HG03060 (cell line): ENCODE measurements around the gene KLHL40.

ENCODE experiments used
- ATAC-seq: cut with Tn5 transposase; IDR thresholded peaks from one replicate; pipeline ENCODE4 v1.9.1; 2021; ENCODE audit warnings: low read depth, moderate number of reproducible peaks; ENCODE audit not compliant: unreplicated experiment

Gene KLHL40

DNA sequence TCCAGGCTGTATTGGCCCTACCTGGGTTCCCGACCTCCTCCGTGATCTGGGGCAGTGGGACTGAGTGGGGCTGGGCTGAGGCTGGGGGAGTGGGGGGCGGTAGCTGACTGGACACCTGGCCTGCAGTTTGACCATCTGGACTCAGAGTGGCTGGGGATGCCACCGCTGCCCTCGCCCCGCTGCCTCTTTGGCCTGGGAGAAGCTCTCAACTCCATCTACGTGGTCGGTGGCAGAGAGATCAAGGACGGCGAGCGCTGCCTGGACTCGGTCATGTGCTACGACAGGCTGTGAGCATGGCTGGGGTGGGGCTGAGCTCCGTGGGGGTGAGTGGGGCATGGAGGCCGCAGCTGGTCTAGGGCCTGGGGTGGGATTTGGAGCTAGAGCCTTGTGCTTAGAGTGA is 2.7 kb downstream of the KLHL40 start:
- no peak for ATAC-seq

DNA sequence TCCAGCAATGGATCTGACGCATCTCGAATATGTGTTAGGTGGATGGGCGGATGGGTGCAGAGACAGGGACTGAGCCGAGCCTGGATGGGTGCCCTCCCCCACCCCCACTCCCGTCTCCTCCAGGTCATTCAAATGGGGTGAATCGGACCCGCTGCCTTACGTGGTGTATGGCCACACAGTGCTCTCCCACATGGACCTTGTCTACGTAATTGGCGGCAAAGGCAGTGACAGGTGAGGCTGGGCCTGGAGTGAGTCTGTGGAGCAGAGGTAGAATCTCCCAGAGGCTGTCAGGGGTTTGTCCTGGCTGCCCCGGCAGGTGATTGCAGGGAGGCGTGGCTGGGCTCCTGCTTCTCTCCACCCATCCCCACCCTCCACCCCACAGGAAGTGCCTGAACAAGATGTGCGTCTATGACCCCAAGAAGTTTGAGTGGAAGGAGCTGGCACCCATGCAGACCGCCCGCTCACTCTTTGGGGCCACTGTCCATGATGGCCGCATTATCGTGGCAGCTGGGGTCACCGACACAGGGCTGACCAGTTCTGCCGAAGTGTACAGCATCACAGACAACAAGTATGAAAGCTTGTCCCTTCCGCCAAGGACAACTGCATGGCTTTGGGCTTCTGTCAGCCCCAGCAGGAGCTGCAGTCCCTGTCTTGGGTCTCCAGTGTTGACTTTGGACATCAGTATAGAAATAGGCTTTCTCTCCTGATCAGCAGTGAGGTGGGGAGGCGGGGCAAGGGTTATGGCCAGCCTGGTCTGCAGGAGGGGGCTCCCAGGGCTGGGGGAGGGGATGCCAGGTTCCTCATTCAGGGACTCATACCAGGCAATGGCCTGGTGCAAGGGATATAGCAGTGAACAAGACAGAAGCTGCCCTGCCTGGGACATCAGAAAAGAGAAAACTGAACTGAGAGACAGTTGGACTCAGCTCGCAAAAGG is 3.4 kb downstream of the KLHL40 start:
- no peak for ATAC-seq

- ATAC-seq, result no peak
Measured at GRCh38 chr3:42689421-42690014, 4.2 kb downstream of the KLHL40 start.

DNA sequence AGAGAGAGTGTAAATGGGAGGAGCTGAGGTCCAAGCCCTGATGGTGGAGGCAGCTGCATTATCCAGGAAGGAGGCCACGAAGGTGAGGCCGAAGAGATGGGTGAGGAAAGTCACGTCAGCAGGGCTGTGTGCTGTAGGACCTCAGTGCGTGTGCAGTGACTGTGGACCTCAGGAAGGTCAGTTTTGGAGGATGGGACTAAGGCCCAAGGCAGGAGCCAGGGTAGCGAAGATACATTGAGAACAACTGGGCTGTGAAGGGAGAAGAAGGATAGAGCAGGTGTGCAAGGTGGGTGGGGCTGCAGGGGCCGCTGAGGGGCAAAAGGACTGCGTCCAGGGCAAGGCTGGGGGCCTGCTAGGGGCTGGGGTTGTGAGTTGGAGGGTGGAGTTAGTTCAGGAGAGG is 4.9 kb downstream of the KLHL40 start:
- ATAC-seq, result no peak

DNA sequence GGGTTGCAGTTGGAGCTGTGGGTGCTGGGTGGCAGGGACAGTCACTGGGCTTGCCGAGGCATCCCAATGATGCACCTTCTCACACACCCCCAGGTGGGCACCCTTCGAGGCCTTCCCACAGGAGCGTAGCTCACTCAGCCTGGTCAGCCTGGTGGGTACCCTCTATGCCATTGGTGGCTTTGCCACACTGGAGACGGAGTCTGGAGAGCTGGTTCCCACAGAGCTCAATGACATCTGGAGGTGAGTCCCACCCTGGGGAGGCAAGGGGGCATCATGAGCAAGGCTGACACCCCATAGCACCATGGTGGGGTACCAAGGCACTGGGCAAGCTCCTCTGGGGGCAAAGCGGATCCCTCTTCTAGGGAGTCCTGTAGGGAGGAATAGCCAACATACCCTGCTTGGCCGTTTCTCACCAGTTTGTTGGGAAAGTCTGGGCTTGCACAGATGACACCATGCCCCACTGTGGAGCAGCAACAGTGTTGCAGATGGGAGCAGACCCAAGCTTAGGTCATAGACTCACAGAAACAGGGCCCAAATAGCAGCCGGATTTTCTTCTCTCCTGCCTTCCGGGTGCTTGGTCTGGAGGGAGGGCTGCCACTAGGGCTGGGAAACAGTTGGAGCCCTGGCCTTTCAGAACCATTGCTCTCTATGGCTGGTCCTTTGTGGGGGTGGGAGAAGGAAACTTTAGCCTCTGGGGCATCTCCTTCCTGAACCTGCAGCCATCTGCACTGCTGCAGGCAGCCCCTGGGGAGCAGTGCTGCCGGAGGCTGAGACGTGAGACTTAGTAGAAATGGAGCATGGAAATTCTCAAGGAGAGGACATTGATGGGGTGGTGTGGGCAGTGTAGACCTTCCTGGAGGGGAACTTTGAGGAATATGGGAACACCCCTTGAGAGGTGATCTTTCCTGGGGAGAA is 5.7 kb downstream of the KLHL40 start:
- no peak for ATAC-seq

DNA sequence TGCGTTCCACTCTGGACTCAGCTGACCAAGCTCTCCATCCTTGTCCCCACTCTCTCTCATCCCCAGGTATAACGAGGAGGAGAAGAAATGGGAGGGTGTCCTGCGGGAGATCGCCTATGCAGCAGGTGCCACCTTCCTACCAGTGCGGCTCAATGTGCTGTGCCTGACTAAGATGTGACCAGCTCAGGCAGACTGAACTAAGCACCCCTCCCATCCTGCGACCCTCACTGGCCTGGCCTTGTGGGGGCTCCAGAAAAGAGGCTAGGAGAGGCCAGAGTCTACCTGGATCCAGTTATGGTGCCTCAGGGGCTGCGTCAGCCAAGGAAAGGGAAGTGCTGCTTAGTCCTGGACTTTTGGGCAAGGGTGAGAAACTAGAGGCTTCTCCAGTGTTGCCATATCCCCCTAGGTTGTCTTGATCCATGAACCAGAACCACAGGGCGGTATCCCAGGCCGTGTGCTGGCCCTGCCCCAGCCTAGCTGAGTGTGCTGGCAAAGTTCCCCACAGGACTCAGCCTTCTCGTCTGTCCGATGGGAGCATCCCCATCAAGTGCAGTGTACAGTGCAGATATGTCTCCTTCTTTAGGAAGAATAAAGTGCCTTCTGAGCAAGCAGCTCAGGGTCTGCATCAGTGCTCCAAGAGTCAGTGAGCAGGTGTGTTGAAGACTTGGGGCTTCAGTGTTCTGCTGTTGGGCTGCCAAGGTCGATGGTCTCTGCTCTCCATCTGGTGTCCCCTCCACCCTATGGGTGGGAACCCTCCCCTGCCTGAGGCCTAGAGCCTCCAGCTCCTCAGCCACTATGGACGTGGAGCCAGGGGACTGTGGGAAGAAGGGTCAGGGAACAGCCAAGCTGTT is 6.7 kb downstream of the KLHL40 start:
- ATAC-seq, result no peak

DNA sequence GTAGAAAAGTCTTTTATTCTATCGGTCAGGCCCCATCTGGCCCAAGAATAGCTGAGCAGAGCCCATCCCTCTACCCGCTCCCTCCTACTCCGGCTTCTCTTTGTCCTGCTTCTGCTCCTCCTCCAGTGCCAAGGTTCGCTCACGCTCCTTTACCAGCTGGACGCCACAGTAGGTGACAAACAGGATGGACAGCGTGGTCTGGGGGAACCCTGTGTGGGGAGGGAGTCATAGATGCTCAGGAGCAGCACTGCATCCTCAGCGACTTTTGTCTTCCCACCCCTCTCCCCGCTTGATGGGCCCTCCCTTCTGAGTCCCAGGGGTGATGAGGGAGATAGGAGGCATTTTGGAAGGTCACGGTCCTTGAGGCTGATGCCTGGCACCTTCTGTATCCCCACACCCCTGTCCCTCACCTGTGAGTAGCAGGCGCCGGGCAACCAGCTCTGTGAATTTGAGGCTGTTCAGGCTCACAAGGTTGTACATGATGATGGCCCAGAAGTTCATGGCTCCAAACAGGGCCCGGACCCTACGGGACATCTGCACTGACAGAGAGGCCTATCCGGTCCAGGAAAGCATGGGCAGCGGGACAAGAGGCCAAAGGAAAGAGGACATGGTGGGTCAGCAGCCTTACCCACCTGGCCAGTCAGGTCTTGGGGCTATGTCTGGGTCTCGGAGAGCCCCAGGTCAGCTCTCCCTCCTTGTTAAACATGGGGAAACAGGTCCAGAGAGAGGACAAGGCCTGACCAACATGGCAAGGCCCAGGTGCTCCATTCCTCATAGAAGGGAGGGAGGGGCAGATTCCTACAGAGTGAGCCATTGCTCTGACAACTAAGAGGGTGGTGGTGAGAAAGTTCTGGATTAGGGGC is 7.6 kb downstream of the KLHL40 start:
- ATAC-seq, result no peak

DNA sequence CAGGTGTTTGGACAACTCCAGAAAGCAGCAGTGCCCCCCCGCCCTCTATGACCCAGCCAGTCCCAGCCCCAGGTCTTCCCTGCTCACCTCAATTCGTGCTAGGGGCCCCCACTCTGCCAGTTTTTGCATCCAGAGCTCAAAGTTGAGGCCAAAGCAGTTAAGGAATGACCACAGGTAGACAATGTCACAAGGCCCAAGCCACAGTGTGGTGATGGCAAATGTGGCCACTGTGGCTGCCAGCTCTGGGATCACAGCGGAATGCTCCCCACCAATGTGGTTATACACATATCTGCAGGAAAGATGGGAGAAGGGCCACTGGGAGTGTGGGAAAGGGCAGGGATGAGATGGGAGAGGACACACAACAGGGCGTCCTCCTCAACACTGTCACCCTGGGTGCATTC is 8.2 kb downstream of the KLHL40 start:
- no peak for ATAC-seq

DNA sequence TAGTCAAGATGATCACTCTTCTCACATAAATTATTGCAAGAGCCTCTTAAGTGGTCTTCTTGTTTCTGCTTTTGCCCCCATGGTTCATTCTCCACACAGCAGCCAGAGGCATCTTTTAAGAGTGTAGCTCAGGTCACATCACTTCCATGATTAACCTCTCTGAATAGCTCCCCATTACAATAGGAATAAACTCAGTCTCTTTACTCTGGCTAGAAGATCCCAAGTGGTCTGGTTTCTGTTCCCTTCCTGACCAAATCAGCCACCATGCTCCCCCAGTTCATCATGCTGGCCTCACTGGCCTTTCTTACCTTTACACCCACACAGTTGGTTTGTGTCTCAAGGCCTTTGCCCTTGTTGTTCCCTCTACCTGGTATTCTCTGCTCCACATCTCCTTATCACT is 9.0 kb downstream of the KLHL40 start:
- ATAC-seq, result no peak

DNA sequence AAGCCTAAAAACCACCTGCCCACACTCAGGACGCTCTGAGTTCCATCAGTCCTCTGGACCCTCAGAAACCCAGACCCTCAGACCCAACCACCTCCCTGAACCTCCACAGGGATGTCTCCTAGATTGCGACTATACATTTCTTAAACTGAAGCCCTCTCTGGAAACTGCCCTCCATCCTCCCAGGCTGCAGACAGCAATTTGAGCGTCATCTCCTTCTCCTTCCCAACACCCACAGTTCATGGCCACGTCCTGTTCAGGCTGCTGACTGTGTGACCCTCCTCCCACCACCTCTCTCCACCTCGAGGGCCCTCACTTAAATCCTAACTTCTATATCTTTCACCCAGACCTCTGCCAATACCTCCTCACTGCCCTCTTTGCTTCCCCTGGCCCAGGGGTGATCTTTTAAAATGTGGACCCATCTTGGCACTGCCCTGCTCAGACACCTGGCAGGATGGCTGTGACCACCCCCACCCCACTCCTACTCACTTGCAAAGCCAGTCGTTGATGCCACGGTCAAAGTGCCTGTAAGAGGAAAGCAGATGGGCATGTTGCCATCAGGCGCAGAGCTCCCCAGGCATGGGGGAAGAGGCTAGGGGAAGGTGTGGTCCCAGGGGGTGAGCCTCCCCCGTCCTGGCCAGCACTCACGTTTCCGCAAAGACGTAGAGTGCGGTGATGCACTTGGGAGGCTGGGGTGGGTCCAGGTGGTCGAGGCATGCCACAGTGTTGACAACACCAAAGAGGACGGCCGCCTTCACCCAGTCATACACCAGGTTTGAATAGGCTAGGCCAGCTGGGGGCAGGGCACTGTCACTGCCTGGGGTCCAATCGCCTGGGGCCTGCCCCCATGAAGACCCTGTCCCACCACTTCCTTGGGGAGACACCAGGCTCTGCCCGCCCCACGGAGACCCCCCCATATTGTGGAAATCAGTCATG is 11.3 kb downstream of the KLHL40 start:
- no peak for ATAC-seq

GRCh38 chr3:42697289-42698051 is 12.1 kb downstream of the KLHL40 start:
- no peak for ATAC-seq

GRCh38 chr3:42698216-42698910 is 13.0 kb downstream of the KLHL40 start:
- no peak for ATAC-seq

DNA sequence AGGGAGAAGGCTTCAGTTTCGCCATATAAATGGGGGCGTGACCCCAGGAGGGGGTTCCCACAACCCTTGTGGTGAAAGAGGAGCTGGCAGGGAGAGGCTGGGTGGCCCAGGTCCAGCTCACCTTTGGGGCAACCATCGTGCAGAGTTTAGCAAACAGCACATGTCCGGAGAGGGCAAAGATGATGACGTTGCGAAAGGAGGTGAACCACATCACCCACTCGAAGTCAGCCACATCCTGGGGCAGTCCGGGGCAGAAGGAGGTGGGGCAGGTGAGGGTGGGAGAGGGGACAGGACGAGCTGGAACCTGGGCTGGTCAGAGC is 13.5 kb downstream of the KLHL40 start:
- ATAC-seq, result no peak

- no peak for ATAC-seq
Measured at GRCh38 chr3:42699511-42699971, 14.2 kb downstream of the KLHL40 start.

DNA sequence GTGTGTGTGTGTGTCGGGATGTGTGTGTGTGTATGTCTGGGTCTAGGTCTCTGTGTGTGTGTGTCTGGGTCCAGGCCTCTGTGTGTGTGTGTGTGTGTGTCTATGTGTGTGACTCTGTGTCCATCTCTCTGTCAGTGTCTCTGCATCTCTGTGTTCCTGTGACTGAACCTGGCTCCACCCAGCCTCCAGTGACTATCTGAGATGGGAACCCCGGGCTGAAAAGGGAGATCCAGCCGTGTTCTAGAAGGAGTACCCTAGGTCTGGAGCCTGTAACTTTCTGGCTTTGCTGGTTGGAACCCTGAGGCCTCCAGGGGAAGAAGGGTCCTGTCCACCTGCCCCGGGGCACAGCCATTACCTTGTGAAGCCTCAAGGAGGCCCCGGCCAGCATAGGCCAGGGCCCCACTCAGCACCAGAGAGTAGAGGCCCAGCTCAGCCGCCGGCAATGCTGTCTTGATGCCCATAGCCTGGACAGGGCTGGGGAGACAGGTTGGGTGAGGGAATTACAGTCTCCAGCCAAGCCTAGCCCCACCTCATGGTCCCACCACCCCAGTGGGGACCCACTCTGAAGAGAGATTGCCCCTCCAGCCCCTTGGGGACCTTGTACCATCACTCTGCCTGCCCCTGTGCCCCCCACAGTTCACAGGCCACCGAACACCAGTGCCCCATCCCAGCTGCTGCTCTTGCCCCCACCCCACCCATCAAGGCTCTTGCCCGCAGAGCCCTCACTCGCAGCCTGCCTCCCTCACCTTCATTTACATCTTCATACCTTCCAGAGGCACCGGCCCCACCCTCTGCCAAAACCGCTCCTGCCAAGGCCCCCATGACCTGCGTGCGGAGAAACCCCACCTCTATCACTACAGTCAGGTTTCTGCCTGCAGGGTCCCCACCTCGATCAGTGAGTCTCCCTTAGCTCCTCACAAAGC is 15.3 kb downstream of the KLHL40 start:
- ATAC-seq, result no peak
